NCI-H524 (cell line): ENCODE results near the gene MCFD2.

ENCODE experiments used
- DNase-seq, 2 experiments: peaks; one replicate each; lab custom pipeline; 2025; lab: John Stamatoyannopoulos, UW

Gene MCFD2

GRCh38 chr2:46873604-46874068 is 42.0 kb downstream of the MCFD2 start:
- no peak for DNase-seq

- no peak for DNase-seq
Measured at GRCh38 chr2:46872902-46873603, 42.6 kb downstream of the MCFD2 start.

DNA sequence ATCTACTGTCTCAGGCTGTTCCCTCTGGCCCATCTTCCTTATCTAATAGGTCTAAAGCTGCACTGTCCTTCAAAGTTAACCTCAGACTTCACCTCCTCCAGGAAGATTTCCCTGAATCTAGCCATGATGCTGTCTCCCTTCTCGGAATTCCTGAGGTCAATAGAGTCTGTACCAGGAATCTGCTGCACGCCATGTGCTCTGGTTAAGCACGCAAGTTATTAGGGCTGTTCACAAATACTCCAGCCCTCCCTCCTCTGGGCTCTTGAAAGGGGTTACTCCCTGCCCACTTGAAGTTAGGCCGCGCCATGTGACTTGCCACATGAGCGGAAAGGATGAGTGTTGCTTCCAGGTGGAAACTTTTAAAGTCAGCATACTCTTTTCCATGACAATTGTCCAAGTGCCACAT is 43.6 kb downstream of the MCFD2 start:
- no peak for DNase-seq

DNA sequence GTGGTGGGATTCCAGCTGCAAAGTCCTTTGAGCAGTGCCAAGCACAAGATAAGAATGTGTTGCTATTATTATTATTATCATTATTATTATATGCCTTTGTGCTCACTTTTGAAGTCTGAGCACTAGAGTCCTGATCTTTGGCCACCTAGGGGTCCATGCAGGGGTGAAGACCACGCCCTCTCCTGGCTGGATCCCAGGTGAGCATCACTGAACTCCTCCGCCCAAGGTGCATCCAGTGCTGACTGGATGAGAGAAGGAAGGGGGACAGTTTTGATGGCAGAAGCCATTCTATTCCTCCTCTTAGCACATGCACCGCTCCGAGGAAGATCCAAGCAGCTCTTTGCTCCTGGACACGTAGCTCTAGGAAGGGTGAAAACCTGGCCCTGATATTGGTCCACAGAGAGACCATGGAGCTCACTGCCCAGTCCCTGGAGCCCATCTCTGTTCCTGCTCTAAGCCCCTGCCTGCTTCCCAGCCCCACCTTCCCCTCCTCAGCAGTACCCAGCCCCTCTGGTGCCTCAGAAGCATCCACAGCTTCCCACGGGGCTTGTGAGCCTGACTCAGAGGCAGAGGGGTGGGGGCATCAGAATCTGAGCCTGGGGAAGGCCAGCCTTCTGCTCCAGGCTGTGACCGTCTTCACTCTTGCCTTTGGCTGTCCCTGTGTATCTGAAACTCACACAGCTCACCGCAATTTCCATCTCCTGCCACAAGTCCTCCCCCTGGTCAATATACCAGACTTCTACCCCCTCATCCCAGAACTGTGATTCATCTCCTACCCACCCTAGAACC is 45.4 kb downstream of the MCFD2 start:
- DNase-seq: no peak

- no peak for DNase-seq
Measured at GRCh38 chr2:46869621-46870020, 46.0 kb downstream of the MCFD2 start.

GRCh38 chr2:46866770-46867246 is 48.8 kb downstream of the MCFD2 start:
- no peak for DNase-seq

DNA sequence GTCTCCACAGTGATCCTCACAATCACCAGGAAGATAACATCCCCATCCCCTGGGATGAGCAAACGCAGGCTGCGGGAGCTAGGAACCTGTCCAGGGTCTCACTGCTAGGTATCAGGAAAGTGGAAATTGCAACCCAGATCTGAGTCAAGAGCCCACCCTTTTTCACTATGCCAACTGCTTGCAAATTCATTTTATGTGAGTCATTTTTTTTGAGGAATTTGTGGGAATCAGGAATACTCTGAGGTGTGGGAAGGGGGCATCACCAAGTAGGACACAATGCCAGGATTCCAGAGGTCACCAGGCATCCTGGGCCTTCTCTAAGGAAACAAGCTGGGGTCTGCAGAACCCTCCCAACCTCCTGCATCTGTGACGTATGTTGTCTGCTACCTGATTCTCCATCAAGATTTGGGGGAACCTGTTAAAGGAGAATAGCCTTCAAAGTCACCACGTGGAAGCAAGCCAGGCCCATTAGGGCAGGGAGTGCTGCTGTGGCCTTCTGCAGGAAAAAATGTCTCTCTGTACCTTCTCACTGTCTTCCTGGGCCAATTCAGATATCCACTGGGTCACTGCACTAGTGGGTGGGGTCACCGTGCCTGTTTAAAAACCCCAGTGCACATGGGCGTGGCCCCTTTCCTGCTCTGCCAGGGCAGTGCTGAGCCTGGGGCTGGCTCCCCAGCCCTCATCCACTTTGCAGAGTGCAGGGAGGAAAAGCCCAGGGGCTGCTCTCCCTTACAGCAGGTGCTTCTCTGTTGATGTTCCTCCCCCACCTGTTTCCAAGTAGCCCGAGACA is 50.2 kb downstream of the MCFD2 start:
- DNase-seq: no peak

GRCh38 chr2:46863882-46864281 is 51.7 kb downstream of the MCFD2 start:
- no peak for DNase-seq

- no peak for DNase-seq
Measured at GRCh38 chr2:46862514-46862913, 53.1 kb downstream of the MCFD2 start.

GRCh38 chr2:46861916-46862315 is 53.7 kb downstream of the MCFD2 start:
- no peak for DNase-seq

- DNase-seq: no peak
Measured at GRCh38 chr2:46859482-46859881, 56.1 kb downstream of the MCFD2 start.

DNA sequence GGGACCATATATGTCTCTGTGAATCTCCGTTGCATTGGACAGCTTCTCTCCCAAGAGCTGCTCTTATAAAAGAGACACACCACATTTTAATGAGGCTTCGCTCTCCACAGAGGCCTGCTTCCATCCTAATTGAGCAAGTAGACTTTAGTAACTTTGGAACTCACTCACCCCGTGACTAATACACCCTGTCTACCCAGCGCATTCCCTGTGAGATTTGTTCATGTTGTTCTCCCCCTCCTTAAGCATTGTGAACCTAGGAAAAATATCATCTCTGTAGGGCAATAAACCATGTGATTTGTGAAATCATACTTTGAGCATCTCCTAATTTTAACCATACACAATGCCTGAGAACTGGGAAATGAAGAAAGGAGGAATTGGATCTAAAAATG is 56.9 kb downstream of the MCFD2 start:
- DNase-seq: no peak

- no peak for DNase-seq
Measured at GRCh38 chr2:46857871-46858701, 57.5 kb downstream of the MCFD2 start.

DNA sequence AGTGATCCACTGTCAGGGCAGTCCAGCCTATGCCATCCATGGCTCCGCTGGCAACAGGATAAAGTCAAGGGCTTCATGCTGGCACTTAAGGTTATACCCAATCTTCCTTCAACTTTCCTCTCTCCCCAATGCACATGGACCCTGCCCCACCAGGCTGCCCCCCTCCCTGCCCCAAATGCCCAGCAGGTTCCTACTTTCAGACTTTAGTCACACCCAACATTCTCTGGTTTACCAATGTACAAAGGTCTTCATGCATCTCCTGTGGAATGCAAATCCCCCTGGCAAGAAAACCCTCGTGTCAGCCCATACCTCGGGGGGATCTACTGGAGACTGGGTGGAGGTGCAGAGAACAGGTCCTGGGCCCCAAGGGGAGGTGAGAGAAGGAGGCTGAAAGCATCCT is 59.3 kb downstream of the MCFD2 start:
- no peak for DNase-seq

DNA sequence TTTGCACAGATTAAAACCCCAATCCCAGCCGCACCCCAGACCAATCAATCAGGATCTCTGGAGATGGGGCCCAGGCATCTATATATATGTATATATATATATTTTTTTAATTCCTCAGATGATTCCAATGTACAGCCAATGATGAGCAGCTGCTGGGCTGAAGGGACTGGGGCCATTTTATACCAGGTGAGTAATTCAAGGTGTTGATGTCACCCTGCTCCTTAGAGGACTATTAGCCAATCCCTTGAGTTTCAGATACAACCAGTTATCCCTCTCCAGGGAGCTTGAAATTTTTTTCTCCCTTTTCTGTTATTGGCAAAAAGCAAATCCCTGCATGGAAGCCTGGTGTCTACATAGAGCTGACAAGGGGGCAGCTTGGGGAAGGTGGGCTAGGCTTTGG is 59.8 kb downstream of the MCFD2 start:
- DNase-seq: no peak

GRCh38 chr2:46854260-46854659 is 61.3 kb downstream of the MCFD2 start:
- no peak for DNase-seq

GRCh38 chr2:46852598-46852997 is 63.0 kb downstream of the MCFD2 start:
- DNase-seq: no peak

DNA sequence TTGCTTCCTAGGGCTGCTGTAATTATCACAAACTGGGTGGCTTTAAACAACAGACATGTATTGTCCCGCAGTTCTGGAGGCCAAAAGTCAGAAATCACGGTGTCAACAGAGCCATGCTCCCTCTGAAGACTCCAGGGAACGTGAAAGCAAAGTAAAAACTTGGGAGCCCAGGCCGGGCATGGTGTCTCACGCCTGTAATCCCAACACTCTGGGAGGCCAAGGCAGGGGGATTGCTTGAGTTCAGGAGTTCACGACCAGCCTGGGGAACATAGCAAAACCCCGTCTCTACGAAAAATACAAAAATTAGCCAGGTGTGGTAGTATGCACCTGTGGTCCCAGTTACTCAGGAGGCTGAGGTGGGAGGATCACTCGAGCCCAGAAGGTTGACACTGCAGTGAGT is 63.5 kb downstream of the MCFD2 start:
- DNase-seq: no peak
